Kidney glomerular epithelial cell (primary cell): Measurements from ENCODE around the gene MAGI2.
"Not testable (repeated sequence)": the region's sequence is repeated elsewhere in the genome, so short reads cannot be mapped to it uniquely, and the experiment has no call there.

Source experiments
- DNase-seq: peaks from one replicate; lab custom pipeline; 2025; lab: John Stamatoyannopoulos, UW

Gene MAGI2

DNA sequence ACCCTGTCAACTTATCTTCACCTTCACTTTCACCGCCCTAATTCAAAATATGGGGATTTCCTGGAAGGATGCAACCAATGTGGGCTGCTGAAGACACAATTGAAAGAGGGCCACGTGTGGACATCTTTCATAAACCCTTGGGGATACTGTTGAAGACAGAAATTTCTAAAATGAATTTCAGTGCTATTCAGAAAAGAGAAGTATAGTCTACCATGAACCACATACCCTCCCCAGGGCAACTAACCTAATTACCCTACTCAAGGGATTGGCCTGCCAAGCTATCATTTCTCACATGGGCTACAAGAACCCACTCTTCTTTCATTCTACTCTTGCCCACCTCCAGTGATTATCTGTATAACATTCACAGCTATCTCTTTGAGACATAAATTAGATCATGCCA lies 1428.9 kb downstream of the MAGI2 start:
- no peak for DNase-seq

DNA sequence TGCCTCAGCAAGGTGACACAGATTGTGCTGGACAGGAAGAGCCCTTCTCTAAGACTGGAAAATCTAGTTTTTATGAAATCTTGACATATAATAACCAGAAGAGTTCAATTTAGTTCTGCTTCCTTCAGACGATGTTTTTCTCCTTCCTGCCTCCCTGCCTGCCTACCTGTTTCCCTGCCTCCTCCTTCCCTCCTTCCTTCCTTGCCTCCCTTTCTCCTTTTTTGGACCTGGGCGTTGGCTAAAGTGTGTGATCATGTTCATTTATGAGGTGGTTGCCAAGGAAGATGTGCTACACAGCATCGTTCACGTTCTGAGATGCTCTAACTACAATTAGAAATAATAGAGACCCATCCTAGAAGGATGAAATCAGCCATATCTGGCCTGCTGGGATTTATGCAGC lies 1430.3 kb downstream of the MAGI2 start:
- no peak for DNase-seq

DNA sequence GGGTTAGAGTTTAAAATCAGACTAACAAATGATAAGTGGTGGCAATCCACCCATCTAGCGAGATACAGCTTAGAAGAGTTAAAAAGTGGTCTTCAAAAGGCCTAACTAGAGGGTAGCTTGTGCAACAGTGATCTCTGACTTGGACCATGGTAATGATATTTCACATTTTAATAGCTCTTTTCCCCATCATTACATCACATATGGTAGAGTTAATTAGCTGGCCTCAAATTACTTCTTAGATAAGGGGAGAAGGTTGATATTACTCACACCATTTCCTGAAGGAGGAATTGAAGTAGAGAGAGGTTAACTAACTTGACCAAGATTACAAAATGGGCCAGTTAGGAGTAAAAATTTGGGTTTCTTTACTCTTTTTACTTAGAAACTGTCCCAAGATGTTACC lies 1431.3 kb downstream of the MAGI2 start:
- no peak for DNase-seq

DNA sequence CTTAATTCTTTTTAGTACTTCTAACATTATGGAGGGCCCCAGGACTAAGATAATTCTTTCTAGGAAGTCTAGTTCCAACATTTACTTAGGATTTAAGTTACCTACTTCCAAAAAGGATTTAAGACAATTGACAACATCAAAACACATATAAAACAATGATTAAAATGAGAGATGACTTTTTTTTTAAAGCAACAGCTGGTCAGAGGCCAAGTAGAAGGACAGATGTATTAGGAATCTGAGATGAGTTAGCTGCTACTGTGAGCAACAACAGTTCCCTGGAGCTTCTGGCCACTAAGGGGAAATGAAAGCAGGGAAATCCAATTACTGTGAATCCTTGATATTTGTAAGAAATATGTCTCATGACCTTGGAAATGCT lies 1432.6 kb downstream of the MAGI2 start:
- DNase-seq = no peak

DNA sequence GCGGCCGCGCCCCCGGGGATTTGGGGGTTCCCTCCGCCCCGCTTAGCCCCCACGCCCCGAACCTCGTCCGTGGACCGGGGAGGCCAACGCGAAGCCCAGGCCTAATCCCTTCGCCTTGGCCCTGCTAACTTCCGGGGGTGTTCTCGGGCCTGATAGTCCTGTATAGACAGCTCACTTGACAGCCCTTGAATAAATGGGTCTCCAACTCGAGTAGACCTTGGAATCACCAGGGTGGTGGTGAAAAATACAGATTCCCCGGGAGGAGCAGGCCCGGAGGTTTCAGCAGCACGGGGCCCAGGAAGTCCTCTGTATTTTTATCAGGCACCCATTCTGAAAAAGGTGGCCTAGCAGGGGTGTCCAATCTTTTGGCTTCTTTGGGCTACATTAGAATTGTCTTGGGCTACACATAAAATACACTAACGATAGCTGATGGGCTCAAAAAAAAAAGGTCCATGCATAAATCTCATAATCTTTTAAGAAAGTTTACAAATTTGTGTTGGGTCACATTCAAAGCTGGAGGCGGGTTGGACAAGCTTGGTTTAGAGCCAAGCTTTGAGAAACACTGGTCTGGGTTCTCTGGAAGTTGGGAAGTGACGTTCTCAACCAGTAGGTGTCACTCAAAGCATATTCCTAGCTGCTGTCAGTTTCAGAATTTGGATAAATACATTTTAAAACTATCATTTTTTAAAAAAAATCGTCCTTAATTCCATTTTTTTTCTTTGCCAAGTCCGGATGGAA lies 1433.2 kb downstream of the MAGI2 start:
- DNase-seq = peak; percentile 69

DNA sequence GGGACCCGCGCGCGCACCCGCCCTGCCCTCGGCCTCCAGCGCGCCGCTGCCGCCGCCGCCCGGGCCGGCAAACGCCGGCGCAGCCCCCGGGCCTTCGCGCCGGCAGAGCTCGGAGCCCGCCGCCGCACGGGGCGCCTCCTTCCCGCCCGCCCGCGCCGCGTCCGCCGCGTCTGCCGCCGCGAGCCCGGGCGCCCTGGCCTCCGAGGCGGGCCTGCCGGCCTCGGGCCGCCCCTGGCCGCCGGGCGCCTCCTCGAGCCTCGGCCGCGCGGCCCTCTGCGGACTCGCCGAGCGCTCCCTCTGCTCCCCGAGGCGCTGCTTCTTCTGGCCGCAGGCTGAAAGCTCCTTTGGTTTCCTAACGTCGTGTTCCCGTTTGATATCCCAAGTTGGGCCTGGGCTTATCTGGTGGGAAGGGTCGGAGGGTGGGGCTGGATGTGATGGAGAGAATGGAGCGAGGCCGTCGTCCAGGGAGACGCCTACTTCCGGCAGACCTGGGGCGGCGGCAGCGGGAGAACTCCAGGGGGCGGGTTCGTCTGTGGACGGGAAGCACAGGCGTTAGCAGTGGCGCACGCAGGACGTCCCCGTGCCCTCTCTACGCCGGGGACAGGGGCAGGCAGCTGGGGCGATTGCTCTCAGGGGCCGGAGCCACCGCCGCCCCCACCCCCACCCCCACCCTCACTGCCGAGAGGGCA lies 1433.9 kb downstream of the MAGI2 start:
- peak; percentile 37 for DNase-seq

DNA sequence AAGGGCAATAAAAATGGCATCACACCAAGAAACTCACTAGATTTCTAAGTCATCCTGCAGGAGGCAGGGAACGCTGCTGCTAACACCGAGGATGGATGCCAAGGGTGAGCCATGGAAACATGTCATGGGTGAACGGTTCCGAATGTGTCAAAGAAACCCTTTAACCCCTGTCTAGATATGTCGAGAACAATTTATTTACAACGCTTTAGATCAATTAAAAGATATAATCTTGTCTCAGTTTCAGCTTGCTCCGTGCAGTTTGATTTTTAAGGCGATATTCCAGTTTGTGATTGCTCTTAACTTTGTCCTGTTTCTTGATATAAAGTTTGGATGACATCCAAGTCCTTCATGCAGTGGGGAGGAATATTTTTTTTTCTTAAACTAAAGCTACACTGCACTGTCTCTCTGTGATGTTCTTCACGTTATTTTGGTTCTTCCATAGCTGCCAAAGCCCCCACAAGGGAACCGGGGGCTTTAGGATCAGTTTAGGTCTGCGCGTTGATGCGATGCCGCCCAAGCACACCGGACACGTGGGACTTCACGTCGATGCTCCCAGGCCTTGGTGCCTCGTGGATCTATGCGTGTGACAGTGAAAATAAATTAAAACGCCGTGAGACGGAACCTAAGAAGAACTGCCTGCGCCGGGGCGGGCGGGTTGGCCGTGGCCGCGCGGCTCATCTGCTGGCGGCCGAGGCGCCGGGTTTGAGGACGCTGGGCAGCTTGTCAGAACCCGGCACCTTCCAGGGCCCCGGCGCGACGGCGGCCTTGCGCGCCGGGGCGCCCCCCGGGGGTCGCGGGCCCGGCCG lies 1434.6 kb downstream of the MAGI2 start:
- peak; percentile 38 for DNase-seq

DNA sequence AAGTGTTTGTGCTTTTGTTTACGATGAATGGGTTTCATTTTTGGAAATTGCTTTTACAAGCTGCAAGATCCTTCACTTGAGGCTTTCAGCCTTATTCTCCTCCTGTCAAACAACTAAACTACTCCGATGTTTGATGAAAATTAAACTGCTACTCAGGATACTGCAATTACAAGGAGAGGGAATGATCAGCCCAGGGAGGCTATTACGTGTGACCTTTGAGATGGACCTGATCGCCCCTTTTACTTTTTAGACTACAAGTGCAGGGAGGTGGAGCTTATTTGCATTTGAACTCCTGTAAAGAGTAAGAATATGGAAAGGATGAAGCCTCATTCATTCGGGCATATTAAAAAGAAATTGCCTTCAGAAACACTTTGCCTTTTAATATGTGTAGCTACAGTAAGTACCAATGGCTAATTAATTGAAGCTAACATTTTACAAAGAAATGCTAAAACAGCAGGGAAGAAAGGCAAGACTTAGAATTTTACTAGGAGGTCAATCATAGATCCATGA lies 1435.8 kb downstream of the MAGI2 start:
- DNase-seq = no peak

DNA sequence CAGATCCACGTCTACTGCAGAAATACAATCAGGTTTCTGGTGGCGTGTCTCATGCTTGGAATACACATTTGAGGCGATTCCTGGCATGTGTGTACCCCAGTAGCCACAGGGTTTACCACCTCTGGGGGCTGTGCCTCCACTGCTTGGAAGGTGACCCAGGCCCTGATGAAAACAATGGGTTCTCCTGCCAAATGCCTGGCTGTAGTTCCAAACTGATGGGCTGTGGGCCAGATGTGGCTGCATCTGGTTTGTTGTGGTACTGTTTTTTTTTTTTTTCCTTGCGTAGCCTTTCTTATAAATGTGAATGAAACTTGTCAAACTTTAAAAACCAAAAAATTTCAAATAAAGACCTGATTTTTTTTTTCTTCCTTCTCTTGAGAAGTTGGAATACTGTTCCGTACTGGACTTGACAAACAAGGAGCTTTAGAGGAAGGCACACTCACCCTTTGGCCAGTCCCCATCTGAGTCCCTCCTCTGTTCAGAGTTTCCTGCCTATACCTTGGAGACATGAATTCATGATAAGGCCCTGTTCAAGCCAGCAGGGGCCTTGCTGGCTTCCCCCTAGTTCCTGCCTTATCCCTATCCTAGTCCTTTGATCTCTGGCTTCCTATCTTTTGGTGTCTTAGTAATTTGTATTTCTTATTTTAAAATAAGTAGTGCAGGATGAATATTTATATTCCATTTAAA lies 1437.8 kb downstream of the MAGI2 start:
- DNase-seq = no peak

DNA sequence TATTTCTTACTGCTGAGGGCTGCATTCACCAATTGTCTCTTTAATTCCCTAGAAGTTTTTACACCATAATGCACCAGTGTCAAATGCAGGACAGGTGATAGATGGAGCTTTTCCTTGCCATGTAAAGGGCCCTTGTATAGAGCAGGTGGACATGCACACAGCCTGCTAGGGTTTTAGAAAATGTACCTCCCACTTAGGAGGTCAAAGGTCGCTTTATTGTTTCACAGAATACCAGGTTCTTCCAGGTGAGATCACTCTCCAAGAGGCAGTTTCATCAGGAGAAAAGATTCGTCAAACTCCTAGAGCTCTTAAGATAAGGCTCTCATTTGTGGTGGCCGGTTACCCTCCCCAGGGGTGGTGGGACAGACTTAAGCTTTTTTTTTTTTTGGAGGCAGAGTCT lies 1439.1 kb downstream of the MAGI2 start:
- DNase-seq = no peak

DNA sequence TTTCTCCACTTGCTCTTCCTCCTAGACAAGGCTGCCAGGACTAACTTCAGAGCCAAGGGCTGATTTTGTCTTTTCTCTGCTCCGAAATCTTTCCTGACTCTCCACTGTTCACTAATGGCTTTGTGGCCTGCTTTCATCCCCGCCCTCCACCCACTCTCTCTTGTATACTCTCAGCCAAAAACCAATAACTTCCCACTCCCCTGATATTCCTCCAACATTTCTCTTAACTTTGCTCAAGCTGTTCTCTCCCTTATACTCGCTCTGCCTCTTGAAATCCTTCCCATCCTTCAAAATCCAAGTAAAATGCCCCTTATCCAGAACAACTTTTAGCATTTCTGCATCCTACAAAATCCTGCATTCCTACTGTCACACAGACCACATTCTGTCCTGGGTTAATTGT lies 1440.1 kb downstream of the MAGI2 start:
- DNase-seq = no peak

DNA sequence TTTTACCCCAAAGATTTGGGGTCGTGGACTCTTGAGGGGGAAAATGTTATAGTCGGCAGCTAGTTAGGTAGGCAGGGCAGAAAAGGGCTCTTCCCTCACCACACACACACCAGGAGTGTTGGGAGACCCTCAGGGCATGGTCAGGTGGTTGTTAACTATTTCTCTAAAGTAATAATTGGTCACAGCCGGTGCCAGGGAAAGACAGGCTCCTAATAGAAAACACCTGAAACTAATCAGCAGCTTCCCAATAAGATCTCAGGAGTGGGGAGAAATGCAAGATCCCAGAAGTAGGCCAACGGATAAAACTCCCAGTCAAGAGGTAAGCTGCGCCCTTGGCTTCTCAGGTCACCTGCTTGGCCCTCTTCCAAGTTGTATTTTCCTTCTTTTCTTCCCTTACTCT lies 1441.8 kb downstream of the MAGI2 start:
- DNase-seq = no peak

DNA sequence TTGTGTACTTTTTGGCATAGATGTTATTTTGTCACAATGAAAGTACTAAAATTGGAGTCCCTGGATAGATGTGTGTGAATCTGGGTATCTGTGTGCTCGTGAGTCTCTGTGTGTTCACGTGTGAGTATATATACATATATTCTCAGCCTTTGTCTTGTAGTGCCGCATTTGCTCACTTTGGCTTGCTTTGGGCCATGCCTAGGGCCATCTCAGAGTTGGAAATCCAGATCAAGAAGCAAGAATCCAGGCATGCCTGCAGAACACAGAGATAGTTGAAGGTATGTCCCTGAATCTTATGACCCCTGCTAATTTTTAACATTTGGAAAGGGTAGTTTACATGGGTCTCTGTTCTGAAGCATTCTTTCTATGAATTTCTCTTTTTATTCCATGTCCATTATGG lies 1446.2 kb downstream of the MAGI2 start:
- DNase-seq = no peak

DNA sequence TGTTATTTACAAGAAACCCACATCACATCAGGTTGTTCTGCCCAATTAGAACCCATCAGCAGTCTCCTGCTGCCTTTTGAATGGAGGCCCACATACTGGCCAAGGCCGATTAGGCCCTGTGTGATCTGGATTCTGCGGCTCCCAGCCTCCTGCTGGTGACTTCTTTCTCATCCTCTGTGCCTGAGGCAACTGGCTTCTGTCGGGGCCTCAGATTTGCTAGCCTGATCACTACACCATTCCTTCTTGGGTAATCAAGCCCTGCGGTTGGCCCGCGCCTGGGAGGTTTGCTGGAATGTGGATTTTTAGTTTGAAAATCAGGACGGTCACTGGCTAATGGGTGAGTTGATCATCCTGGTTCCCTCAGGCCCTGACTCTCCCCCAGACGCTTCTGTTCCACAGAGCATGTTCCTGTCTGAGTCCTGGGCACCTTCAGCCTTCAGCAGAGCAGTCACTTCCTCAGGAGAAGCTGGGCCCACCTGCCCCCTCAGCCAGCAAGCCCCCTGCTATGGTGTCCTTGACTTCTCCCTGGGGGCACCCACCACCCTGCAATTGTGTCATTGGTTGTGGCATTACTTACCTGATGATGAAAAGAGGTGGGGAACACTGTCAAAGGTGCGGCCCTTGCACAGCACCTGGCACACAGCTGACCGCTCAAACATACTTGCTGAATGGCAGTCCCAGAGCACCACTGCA lies 1447.3 kb downstream of the MAGI2 start:
- DNase-seq = no peak

DNA sequence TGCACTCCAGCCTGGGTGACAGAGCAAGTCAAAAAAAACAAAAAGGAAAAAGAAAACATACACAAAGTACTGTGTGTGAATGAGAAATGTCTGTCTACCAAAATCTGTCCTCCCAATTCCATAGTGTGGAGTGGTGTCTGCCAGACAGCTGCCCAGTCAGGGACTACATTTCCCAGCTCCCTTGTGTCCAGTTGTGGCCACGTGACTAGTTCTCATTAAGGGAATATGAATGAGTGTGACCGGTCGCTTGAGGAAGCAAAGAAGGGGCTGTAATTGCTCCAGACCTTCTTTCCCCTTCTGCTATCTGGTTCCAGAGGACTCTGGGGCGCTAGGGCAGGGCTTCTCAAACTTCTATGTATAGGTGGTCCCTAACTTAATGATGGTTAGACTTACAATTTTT lies 1450.8 kb downstream of the MAGI2 start:
- no peak for DNase-seq

DNA sequence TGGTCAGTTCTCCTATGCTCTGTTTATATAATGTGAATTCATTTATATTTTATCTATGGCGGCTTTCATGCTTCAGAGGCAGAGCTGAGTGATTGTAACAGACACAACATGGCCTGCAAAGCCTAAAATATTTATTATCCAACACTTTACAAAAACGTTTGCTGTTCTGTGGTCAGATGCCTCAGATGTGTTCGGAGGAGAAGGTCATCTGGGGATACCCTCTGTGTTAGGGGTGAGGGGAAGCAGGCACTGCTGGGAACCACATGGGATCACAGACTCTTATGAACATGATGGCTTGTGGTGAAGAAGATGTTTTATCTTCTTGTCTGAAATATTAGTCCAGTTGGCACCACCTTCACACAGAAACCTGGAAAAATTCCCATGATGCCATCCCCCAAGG lies 1451.4 kb downstream of the MAGI2 start:
- no peak for DNase-seq

DNA sequence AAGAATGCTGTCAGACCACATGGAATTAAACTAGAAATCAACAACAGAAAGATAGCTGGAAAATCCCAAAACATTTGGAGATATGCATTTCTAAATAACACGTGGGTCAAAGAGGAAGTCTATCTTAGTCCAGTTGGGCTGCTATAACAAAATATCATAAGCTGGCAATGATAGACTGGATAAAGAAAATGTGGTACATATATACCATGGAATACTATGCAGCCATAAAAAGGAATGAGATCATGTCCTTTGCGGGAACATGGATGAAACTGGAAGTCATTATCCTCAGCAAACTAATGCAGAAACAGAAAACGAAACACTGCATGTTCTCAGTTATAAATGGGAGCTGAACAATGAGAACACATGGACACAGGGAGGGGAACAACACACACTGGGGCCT lies 1454.3 kb downstream of the MAGI2 start:
- DNase-seq = not testable (repeated sequence)

DNA sequence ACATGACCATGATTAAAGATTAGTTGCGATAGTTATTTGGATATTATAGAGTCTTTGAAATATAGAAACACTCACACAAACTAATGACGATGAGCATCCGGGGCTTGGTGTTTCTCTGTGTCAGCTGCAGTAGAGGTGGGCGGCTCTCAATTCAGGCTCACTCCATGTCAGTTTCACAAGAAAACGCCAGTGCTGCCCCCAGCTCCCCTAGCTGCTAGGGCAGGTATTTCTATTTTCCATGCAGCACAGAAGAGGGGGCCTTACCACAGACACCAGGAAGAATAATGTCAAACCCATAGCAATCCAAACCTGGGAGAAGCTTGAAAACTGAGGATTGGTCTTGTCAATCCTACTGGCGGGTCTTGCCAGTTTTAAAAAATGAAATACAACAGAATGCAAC lies 1457.8 kb downstream of the MAGI2 start:
- no peak for DNase-seq

DNA sequence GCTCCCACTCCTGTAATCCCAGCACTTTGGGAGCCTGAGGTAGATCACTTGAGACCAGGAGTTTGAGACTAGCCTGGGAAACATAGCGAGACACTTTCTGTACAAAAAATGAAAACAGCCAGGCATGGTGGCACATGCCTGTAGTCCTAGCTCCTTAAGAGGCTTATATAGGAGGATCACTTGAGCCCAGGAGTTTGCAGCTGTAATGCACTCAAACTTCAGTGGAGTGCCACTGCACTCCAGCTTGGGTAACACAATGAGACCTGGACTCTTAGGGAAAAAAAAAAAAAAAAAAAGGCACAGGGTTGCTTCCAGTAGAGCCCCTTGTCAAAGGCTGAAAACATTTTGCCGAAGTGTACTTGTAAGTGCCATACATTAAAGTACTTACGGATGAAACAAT lies 1459.6 kb downstream of the MAGI2 start:
- no peak for DNase-seq

DNA sequence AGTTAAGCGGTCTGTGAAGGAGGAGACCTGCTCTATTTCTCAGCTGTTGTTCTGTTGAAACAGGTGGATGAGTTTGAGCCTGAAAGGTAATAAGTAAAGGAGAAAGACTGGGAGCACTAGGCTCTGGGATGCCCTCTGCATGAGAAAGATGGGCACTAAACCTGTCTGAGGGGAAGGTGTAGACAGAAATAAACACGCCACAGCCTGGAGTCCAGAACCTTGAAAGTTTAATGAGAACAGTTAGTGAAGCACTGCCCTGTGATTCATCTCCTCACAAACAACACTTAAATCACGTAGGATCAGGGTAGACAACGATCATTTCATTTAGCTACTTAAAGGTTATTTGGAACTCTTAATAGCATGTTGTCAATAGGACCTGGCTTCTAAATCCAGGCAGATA lies 1461.8 kb downstream of the MAGI2 start:
- no peak for DNase-seq

DNA sequence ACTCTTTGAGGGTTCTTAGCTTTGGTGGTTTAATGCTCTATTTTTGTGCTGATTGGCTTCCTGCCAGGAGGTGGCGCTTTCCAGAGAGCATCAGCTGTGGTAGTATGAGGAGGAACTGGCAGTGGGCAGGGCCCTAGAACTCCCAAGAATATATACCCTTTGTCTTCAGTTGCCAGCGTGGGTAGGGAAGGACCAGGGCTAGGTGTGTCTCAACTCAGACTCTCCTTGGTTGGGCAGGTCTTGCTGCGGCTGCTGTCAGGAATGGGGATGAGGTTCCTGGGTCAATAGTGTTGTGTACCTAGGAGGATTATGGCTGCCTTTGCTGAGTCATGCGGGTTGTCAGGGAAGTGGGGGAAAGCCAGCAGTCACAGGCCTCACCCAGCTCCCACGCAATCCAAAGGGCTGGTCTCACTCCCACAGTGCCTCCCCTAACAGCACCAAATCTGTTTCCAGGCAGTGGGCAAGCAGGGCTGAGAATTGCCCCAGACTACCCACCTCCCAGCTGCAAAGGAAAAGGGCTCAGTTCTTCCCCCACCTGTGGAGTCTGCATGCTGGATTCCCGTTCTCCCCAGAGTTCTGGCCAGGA lies 1463.4 kb downstream of the MAGI2 start:
- DNase-seq = no peak
